Activated CD4-positive, alpha-beta T cell treated with anti-CD3 and anti-CD28 coated beads for 36 hours (primary cell): ENCODE results near the gene CLEC11A. TPM values are rescaled to one million over a fixed set of nuclear protein-coding genes. Genes with fewer than 3 reads are reported as not detected.
A peak's percentile ranks its signal among the peaks of the same experiment; 100 is the strongest.

Experiments used
- ATAC-seq: fragments of 200-7000 bp; cut with Tn5 transposase; one replicate; pipeline ENCODE4 v1.10.0; 2021; ENCODE audit warnings: mild to moderate bottlenecking, moderate library complexity
- CTCF ChIA-PET: fragments of 350-600 bp; sonication (Branson Sonifier 250); formaldehyde crosslinking; loops from one replicate; lab custom pipeline; 2021; ENCODE audit warnings: antibody characterized with exemption; lab: Charles Lee
- POLR2A ChIA-PET: fragments of 350-600 bp; sonication (Branson Sonifier 250); formaldehyde crosslinking; loops from one replicate; lab custom pipeline; 2021; ENCODE audit warnings: antibody characterized with exemption, inconsistent platforms; lab: Charles Lee
- DNase-seq: peaks from one replicate; pipeline ENCODE4 v3.0.0-alpha.2; 2020
- H3K27ac Mint-ChIP-seq: one replicate; pipeline ENCODE4 v1.8.0; 2021; ENCODE audit warnings: mixed read lengths
- H3K27me3 Mint-ChIP-seq: one replicate; pipeline ENCODE4 v1.8.0; 2021; ENCODE audit warnings: mixed read lengths
- H3K36me3 Mint-ChIP-seq: one replicate; pipeline ENCODE4 v1.8.0; 2021; ENCODE audit warnings: low read depth, mixed read lengths
- H3K4me1 Mint-ChIP-seq: one replicate; pipeline ENCODE4 v1.8.0; 2021; ENCODE audit warnings: mixed read lengths
- H3K4me3 Mint-ChIP-seq: one replicate; pipeline ENCODE4 v1.8.0; 2021; ENCODE audit warnings: mild to moderate bottlenecking, moderate library complexity, mixed read lengths
- H3K9me3 Mint-ChIP-seq: one replicate; pipeline ENCODE4 v1.8.0; 2021; ENCODE audit warnings: low read depth, mixed read lengths
- intact Hi-C, 2 experiments: fragments of 100-400 bp; cut with DNase I in 1 of 2; cut with micrococcal nuclease in 1 of 2; formaldehyde crosslinking; loops; one replicate each; pipeline versions ENCODE4 v1.14.2 to v1.15.1; 2022 to 2024; cut with DNase I, micrococcal nuclease
- total RNA-seq, 2 experiments: library from RNA; stranded (reverse); gene quantifications; one replicate each; pipeline ENCODE4 v1.2.3, GENCODE V29; 2021

CLEC11A gene, protein sequence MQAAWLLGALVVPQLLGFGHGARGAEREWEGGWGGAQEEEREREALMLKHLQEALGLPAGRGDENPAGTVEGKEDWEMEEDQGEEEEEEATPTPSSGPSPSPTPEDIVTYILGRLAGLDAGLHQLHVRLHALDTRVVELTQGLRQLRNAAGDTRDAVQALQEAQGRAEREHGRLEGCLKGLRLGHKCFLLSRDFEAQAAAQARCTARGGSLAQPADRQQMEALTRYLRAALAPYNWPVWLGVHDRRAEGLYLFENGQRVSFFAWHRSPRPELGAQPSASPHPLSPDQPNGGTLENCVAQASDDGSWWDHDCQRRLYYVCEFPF
- 1 to 10 TPM in 1 of 2 experiments, under 1 TPM in 1; 0.64 to 1.0 TPM for total RNA-seq

DNA sequence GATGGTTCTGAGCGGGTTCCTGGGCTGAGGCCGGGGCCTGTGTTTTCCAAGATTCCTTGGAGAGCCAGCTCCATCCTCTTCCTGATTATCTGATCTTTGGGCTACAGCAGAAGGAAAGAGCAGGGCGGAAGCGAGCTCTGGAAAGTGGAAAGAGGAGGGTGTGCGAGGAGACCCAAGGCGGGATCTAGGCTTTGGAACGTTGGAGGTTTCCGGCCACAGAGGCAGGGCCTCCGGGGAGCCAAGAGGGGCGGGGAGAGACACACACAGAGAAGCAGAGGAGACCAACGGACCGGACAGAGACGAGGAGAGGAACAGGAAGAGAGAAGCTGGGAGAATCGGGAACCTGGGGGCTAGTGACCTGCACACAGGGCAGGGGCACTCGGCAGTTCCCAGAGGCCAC, at the start of gene CLEC11A:
Gene CLEC11A, plus strand, starts transcription at position 296 of the 400 bp plus-strand sequence. CDS start 162 bp downstream, outside the sequence.
- H3K9me3 Mint-ChIP-seq: no peaks in the 10 kb centered on the region
- ChIA-PET POLR2A (interaction anchor here (0.6 kb wide), 1 partner anchor 15 kb away, joined by 5 read pairs; no protein-coding TSS in a partner anchor), CTCF (interaction anchor here (0.6 to 1.0 kb wide), 2 partner anchors 9 to 46 kb away, joined by 3 to 5 read pairs; no protein-coding TSS in a partner anchor)
- no peak for DNase-seq
- peaks cover 36% of the 10 kb centered on the region for H3K27me3 Mint-ChIP-seq
- H3K4me3 Mint-ChIP-seq: peak within 1 kb of the TSS; percentile 80
- no peak for ATAC-seq
- peaks cover 21% of the 10 kb centered on the region for H3K4me1 Mint-ChIP-seq
- no peak within 1 kb of the TSS for H3K27ac Mint-ChIP-seq
- H3K36me3 Mint-ChIP-seq: peaks cover 2% of the 10 kb centered on the region
- intact Hi-C loops: loop anchor here in 1 of 2 experiments (10.0 kb wide), 1 partner anchor 872 kb away; no protein-coding TSS in a partner anchor

DNA sequence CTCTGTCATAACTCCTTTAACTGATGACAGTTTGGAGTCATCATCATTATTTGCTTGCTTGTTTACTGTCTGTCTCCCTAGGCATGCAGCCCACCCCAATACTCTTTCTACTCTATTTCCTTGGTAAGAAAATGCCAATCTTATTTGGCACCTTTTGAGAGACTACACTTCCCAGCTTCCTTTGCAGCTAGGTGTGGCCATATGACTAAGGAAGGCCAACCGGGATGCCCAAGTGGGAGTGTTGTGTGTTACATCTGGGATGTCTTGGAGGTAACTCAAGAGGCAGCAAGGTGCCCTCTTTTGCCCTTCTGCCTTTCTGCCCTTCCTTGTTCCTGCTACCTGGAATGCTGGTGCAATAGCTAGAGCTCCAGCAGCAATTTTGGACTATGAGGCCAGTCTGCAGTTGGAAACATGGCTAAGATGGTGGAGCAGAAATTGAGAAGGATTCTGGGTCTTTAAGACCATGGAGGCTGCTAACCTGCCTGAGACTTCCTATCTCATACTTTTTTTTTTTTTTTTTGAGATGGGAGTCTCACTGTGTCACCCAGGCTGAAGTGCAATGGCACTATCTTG, 46.5 kb upstream of the CLEC11A start:
- H3K27ac Mint-ChIP-seq: no peak overlapping the region
- no peak overlapping the region for H3K4me3 Mint-ChIP-seq
- POLR2A ChIA-PET: no interaction called here
- H3K9me3 Mint-ChIP-seq: no peaks in the 10 kb centered on the region
- H3K4me1 Mint-ChIP-seq: peaks cover 8% of the 10 kb centered on the region
- intact Hi-C loops: no loop called here
- ATAC-seq (no peak), DNase-seq (no peak)
- CTCF ChIA-PET: interaction anchor here (0.7 kb wide), 1 partner anchor 47 kb away, joined by 5 read pairs; the partner anchor contains the start of gene CLEC11A
- no peaks in the 10 kb centered on the region for H3K36me3 Mint-ChIP-seq
- H3K27me3 Mint-ChIP-seq: peaks cover 45% of the 10 kb centered on the region

DNA sequence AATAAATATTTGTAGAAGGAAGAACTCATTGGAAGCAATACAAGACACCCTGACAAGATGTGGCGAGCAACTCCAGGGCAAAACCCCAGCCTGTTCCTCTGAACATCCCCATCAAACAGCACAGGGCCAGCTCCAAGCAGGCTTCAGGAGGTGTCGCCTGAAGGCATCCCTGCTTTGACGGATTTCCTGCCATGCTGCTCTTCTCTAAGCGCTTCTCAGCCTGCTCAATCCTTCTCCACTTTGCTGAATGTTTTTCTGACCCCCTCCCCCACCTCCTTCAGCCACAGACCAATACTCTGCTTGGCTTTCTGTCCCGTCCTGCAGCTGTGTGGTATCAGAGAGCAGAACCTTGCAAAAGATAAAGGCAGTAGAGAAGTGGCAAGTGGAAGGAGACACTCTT, 45.5 kb upstream of the CLEC11A start:
- ATAC-seq (no peak), DNase-seq (no peak)
- CTCF ChIA-PET: no interaction called here
- Mint-ChIP-seq H3K27ac (no peak overlapping the region), H3K4me1 (peaks cover 8% of the 10 kb centered on the region), H3K36me3 (no peaks in the 10 kb centered on the region), H3K9me3 (no peaks in the 10 kb centered on the region), H3K4me3 (no peak overlapping the region), H3K27me3 (peaks cover 44% of the 10 kb centered on the region)
- intact Hi-C loops: loop anchor here in 1 of 2 experiments (2.0 kb wide), 1 partner anchor 69 kb away; no protein-coding TSS in a partner anchor
- POLR2A ChIA-PET: no interaction called here

DNA sequence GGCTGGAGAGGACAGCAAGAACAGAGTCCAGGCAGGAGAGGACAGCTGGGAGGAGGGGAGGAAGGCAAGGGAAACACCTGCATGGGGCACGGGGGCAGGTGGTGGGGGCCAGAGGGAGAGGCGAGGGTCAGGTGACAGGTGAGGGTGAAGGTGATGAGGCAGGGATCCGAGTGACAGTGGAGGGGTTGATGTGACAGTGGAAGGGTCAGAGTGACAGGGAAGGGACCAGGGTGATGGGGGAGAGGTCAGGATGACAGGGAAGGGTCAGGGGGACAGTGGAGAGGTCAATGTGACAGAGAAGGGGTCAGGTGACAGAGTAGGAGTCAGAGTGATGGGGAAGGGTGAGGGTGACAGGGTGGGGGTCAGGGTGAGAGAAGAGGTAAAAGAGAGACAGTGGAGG, 44.8 kb upstream of the CLEC11A start:
- H3K27ac Mint-ChIP-seq: no peak overlapping the region
- DNase-seq (no peak), ATAC-seq (no peak)
- POLR2A ChIA-PET: no interaction called here
- H3K9me3 Mint-ChIP-seq: no peaks in the 10 kb centered on the region
- H3K36me3 Mint-ChIP-seq: no peaks in the 10 kb centered on the region
- peaks cover 8% of the 10 kb centered on the region for H3K4me1 Mint-ChIP-seq
- no peak overlapping the region for H3K4me3 Mint-ChIP-seq
- H3K27me3 Mint-ChIP-seq: peaks cover 38% of the 10 kb centered on the region
- CTCF ChIA-PET: no interaction called here
- intact Hi-C loops: loop anchor here in 1 of 2 experiments (2.0 kb wide), 1 partner anchor 70 kb away; no protein-coding TSS in a partner anchor

DNA sequence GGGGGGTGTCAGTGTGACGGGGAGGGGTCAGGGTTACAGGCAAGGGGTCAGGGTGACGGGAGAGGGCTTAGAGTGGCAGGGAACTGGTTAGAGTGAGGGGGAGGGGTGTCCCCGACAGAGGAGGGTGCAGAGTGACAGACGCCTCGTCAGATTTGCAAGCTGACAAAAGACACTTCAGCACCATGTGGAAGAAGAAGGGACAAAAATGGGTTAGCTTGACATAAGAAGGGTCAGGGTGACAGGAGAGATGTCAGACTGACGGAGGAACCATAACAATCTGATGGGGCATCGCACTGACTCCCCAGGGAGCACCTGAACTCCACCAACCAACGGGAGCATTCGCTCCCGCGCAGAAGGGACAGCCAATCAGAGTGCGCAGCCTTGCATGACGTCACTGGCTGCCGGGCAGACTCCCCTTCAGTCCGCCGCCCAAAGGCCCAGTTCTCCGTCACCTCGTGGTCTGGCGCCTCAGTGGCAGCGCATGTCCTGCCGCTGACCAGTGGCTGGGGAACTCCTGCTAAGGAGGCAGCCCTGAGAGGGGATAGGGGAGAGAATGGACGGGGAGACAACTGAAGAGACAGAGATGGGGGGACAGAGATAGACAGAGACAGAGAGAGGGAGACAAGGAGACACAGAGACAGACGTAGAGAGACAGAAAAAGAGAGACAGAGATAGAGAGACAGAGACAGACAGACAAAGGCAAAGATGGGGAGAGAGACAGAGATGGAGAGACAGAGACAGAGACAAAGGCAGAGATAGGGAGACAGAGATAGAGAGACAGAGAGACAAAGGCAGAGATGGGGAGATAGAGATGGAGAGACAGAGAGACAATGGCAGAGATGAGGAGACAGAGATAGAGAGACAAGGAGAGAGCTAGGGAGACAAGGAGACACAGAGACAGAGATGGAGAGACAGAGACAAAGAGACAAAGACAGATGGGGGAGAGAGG, 43.7 kb upstream of the CLEC11A start:
- Mint-ChIP-seq H3K36me3 (no peaks in the 10 kb centered on the region), H3K27ac (no peak overlapping the region), H3K4me1 (peaks cover 8% of the 10 kb centered on the region), H3K4me3 (no peak overlapping the region), H3K27me3 (peaks cover 36% of the 10 kb centered on the region), H3K9me3 (no peaks in the 10 kb centered on the region)
- CTCF ChIA-PET: interaction anchor here (0.7 to 1.0 kb wide), 2 partner anchors 71 to 1120 kb away, joined by 4 to 7 read pairs; no protein-coding TSS in a partner anchor
- POLR2A ChIA-PET: no interaction called here
- intact Hi-C loops: loop anchor here in 1 of 2 experiments (1.0 to 2.0 kb wide), 3 partner anchors 21 to 71 kb away; no protein-coding TSS in a partner anchor
- DNase-seq (peak; percentile 91), ATAC-seq (peak; percentile 98)

DNA sequence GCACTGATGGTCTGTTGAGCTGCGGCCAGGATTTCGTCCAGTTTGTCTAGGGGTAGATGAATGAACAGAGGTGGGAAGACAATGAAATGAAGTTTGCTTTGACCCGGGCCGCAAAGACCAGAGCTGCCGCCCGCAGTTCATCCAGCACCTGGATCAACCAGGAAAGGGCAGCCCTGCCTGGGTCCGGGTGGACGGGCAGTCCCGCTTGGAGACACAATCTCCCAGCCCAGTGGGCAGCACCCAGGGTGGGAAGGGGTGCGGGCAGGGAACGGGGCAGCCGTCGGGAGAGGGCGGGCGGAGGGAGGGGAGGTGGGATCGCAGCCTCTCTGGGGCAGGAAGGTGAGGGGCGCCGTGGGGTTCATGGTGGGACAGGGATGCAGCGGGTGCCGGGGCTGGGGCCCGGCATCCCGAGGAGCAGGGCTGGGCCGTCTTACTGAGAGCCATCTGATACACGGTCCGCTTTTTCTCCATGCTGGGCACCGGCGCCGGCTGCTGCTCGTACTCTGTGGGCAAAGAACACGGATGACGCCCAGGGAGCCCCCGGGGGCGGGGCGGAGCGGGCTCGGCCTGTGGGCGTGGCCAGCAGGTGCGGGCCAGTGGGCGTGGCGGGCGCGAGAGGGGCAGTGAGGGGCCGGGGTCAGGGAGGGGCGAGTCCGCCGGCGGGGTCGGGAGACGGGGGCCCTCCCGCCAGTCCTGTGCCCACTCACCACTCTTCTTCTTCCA, 36.7 kb upstream of the CLEC11A start:
- intact Hi-C loops: no loop called here
- ChIA-PET POLR2A (no interaction called here), CTCF (no interaction called here)
- H3K27me3 Mint-ChIP-seq: peaks cover 41% of the 10 kb centered on the region
- DNase-seq (no peak), ATAC-seq (no peak)
- no peaks in the 10 kb centered on the region for H3K36me3 Mint-ChIP-seq
- no peak overlapping the region for H3K27ac Mint-ChIP-seq
- no peaks in the 10 kb centered on the region for H3K4me1 Mint-ChIP-seq
- H3K9me3 Mint-ChIP-seq: no peaks in the 10 kb centered on the region
- no peak overlapping the region for H3K4me3 Mint-ChIP-seq

DNA sequence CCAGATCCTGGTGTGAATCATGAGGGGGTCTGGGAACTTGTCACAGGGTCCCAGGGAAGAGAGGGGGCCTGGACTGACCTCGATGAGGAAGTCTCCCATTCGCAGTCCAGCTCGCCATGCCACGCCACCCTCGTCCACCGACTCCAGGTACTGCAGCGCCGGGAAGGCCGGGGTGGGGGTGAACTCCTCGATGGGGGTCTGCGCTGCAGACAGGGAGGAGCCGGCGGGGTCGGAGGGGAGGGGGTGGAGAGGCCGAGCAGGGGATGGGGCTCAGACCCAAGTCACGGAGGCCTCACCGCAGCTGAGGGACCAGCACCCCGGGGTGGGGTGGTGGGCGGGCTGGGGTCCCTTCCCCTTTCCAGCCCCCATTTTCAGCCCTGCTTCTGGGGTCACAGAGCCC, 34.4 kb upstream of the CLEC11A start:
- POLR2A ChIA-PET: no interaction called here
- Mint-ChIP-seq H3K27me3 (peaks cover 53% of the 10 kb centered on the region), H3K4me3 (no peak overlapping the region), H3K9me3 (no peaks in the 10 kb centered on the region), H3K4me1 (no peaks in the 10 kb centered on the region), H3K36me3 (no peaks in the 10 kb centered on the region), H3K27ac (no peak overlapping the region)
- CTCF ChIA-PET: no interaction called here
- ATAC-seq (no peak), DNase-seq (no peak)
- intact Hi-C loops: no loop called here

DNA sequence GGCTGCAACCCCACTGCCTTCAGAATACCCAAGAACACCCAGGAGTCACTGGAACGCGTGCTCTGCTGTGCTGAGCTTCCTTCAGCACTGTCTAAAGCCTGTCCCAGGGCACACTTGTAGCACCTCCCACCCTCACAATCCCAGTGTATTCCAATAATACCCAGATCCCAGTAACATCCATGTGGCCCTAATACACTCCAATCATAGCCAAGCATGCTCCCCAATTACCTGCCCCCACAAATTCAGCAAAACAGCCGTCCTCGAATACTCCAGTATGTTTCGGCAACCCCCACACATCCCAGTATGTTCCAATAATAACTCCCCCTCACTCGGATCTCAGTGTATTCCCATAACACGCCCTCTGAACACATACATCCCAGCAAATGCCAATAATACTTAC, 32.7 kb upstream of the CLEC11A start:
- ChIA-PET CTCF (no interaction called here), POLR2A (no interaction called here)
- H3K4me3 Mint-ChIP-seq: no peak overlapping the region
- H3K27ac Mint-ChIP-seq: no peak overlapping the region
- no peaks in the 10 kb centered on the region for H3K36me3 Mint-ChIP-seq
- H3K9me3 Mint-ChIP-seq: no peaks in the 10 kb centered on the region
- H3K27me3 Mint-ChIP-seq: peaks cover 46% of the 10 kb centered on the region
- intact Hi-C loops: no loop called here
- ATAC-seq: no peak
- H3K4me1 Mint-ChIP-seq: no peaks in the 10 kb centered on the region
- no peak for DNase-seq

DNA sequence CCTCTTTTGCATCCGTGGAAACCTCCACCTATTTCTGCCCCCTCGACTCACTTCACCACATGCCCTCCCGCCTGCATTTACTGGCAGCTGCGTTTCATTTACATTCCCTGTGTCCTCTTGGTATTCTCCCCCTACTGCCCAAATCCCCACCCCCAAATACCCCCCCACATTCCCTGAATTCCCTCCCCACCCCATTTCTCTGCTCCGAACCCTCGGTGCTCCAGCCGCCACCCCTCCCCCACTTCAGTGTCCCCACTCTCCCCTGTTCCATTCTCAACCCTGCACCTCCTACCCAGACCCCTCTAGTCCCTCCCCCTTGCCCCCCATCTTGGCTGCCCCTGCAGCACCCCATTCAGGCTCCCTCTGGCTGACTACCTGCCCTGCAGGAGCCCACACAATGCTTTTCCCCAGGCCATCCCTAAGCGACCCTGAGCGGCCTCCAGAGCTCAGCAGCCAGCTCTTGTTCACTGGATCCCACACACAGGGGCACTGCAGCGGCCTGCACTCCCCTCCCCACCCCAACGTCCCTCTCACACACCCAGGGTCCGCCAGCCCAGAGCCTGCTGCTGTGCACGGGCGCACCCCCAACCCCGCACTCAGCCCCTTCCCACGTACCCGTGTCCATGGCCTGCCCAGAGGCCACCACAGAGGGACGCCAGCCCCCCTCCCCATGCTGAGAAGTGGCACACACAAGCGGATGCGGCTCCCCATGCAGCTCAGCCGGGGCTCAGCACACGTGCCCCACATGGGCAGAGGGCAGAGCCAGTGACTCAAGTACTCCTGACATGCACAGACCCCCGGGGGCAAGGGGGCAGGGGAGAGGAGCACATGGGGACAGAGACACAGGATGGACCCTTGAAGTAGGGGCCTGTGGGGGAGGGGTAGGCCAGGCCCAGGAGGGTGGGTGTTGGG, 29.8 kb upstream of the CLEC11A start:
- Mint-ChIP-seq H3K4me3 (no peak overlapping the region), H3K4me1 (no peaks in the 10 kb centered on the region), H3K9me3 (no peaks in the 10 kb centered on the region), H3K27me3 (peaks cover 51% of the 10 kb centered on the region), H3K36me3 (no peaks in the 10 kb centered on the region), H3K27ac (no peak overlapping the region)
- ChIA-PET CTCF (no interaction called here), POLR2A (no interaction called here)
- DNase-seq (no peak), ATAC-seq (no peak)
- intact Hi-C loops: no loop called here

DNA sequence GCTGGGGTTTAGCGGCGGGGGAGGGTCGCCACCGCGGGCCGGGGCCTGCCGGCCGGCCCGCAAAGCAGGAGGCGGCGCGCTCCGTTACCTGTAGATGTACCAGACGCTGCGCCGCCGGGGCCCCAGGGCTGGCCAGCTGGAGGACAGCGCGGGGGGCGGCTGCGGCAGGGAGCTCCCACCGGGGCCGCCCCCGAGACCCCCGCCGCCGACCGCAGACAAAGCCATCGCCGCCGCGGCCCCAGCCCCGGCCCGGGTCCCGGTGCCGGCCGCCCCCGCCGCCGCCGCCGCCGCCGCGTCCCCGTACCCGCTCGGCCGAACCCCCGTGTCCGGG, 28.4 kb upstream of the CLEC11A start:
- ATAC-seq (no peak), DNase-seq (no peak)
- no peaks in the 10 kb centered on the region for H3K36me3 Mint-ChIP-seq
- intact Hi-C loops: no loop called here
- POLR2A ChIA-PET: interaction anchor here (1.0 kb wide), 1 partner anchor 19 kb away, joined by 3 read pairs; no protein-coding TSS in a partner anchor
- peaks cover 52% of the 10 kb centered on the region for H3K27me3 Mint-ChIP-seq
- H3K27ac Mint-ChIP-seq: no peak overlapping the region
- no peak overlapping the region for H3K4me3 Mint-ChIP-seq
- H3K4me1 Mint-ChIP-seq: no peaks in the 10 kb centered on the region
- no peaks in the 10 kb centered on the region for H3K9me3 Mint-ChIP-seq
- CTCF ChIA-PET: no interaction called here
